DOHH2 (cell line): Measurements from ENCODE around the gene ZIM2.

Experiments used
- EZH2phosphoT487 ChIP-seq: fragments of 200-600 bp; sonication (generic); IDR thresholded peaks from 2 replicates; pipeline ENCODE4 v1.6.1; 2017; ENCODE audit warnings: borderline replicate concordance, mild to moderate bottlenecking, antibody characterized with exemption, low read length, moderate library complexity, mixed read lengths
- TF ChIP-seq, protein P1 (sequence below): fragments of 200-600 bp; sonication (generic); IDR thresholded peaks from one replicate; pipeline ENCODE4 v1.5.1; 2014; ENCODE audit warnings: antibody characterized with exemption, mild to moderate bottlenecking, low read depth, low read length; ENCODE audit not compliant: poor library complexity, severe bottlenecking

DNA sequence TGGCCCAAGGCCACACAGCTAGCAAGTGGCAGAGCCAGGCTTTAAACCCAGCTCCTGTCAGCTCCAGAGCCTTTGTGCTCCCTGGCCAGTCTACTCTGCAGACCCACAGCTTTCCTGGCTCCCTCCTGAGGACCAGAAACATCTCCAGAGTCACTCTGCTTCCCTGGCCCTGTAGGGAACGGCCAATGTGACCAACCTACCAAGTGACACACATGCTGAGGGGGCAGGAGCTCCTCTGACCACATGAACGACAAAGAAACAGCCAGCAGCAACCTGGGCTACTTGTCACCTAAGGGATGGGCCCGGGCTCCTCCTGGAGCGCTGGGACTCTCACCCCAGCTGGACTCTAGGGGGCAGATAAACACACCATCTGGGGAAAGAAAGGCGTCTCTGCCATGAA lies 19.3 kb downstream of the ZIM2 start:
- TF ChIP-seq, protein P1, sequence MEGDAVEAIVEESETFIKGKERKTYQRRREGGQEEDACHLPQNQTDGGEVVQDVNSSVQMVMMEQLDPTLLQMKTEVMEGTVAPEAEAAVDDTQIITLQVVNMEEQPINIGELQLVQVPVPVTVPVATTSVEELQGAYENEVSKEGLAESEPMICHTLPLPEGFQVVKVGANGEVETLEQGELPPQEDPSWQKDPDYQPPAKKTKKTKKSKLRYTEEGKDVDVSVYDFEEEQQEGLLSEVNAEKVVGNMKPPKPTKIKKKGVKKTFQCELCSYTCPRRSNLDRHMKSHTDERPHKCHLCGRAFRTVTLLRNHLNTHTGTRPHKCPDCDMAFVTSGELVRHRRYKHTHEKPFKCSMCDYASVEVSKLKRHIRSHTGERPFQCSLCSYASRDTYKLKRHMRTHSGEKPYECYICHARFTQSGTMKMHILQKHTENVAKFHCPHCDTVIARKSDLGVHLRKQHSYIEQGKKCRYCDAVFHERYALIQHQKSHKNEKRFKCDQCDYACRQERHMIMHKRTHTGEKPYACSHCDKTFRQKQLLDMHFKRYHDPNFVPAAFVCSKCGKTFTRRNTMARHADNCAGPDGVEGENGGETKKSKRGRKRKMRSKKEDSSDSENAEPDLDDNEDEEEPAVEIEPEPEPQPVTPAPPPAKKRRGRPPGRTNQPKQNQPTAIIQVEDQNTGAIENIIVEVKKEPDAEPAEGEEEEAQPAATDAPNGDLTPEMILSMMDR: no peak
- no peak for TF ChIP-seq EZH2phosphoT487
